Smooth muscle cell of the brain vasculature (primary cell): ENCODE measurements around the gene ETS2.

Experiments used
- DNase-seq: peaks from one replicate; pipeline ENCODE4 v3.0.0-alpha.2; 2012; ENCODE audit warnings: low read depth, low spot score

The ETS2 gene

GRCh38 chr21:38805328-38806152 lies at the start of gene ETS2:
Gene ETS2 (plus strand): TSS chr21:38805929. CDS start chr21:38810035, 4,106 bp downstream.
- no peak for DNase-seq

- DNase-seq = no peak
Observed at GRCh38 chr21:38756746-38757145, 49.0 kb upstream of the ETS2 start.

GRCh38 chr21:38758501-38759214 lies 47.1 kb upstream of the ETS2 start:
- DNase-seq = no peak

- DNase-seq = no peak
Observed at GRCh38 chr21:38759413-38759812, 46.3 kb upstream of the ETS2 start.

- no peak for DNase-seq
Observed at GRCh38 chr21:38760017-38760761, 45.5 kb upstream of the ETS2 start.

- no peak for DNase-seq
Observed at GRCh38 chr21:38760762-38761155, 45.0 kb upstream of the ETS2 start.

GRCh38 chr21:38761531-38761930 lies 44.2 kb upstream of the ETS2 start:
- DNase-seq = no peak

- DNase-seq = no peak
Observed at GRCh38 chr21:38765056-38765455, 40.7 kb upstream of the ETS2 start.

- no peak for DNase-seq
Observed at GRCh38 chr21:38766987-38767722, 38.6 kb upstream of the ETS2 start.

GRCh38 chr21:38768471-38769063 lies 37.2 kb upstream of the ETS2 start:
- DNase-seq = no peak

GRCh38 chr21:38769191-38769780 lies 36.4 kb upstream of the ETS2 start:
- DNase-seq = no peak

GRCh38 chr21:38770660-38771059 lies 35.1 kb upstream of the ETS2 start:
- no peak for DNase-seq

GRCh38 chr21:38771536-38771935 lies 34.2 kb upstream of the ETS2 start:
- DNase-seq = no peak

- DNase-seq = no peak
Observed at GRCh38 chr21:38772646-38773045, 33.1 kb upstream of the ETS2 start.

- peak; percentile 76 for DNase-seq
Observed at GRCh38 chr21:38773099-38774061, 32.3 kb upstream of the ETS2 start.

- no peak for DNase-seq
Observed at GRCh38 chr21:38774152-38774551, 31.6 kb upstream of the ETS2 start.

GRCh38 chr21:38774586-38775285 lies 31.0 kb upstream of the ETS2 start:
- no peak for DNase-seq

- DNase-seq = no peak
Observed at GRCh38 chr21:38775733-38776132, 30.0 kb upstream of the ETS2 start.

GRCh38 chr21:38777015-38777414 lies 28.7 kb upstream of the ETS2 start:
- DNase-seq = no peak
